H1 (cell line): ENCODE data around the gene GRM7. TPM values are rescaled to one million over a fixed set of nuclear protein-coding genes. Genes with fewer than 3 reads are reported as not detected.
A peak's percentile ranks its signal among the peaks of the same experiment; 100 is the strongest.

Experiments
- CTCF ChIA-PET: fragments of 300-600 bp; sonication (Branson Sonifier 250); formaldehyde crosslinking; loops from one replicate; lab custom pipeline; 2021; ENCODE audit not compliant: partially characterized antibody; lab: Charles Lee
- POLR2A ChIA-PET: fragments of 300-600 bp; sonication (Branson Sonifier 250); formaldehyde crosslinking; loops from one replicate; lab custom pipeline; 2021; ENCODE audit warnings: inconsistent platforms; ENCODE audit not compliant: partially characterized antibody; lab: Charles Lee
- DNase-seq, 2 experiments: peaks; one replicate each; pipeline versions ENCODE4 v3.0.0 to v3.0.0-alpha.2; 2010 to 2022; ENCODE audit warnings: low spot score in 2 of 2, low read depth in 1 of 2, mixed read lengths in 1 of 2
- FAIRE-seq: peaks from 2 replicates; lab custom pipeline; 2011; peaks lifted over from hg19 to GRCh38; lab: Jason Lieb, UNC
- H2AFZ ChIP-seq: 2 replicates; pipeline ENCODE4 v1.8.1; 2012; ENCODE audit warnings: low read length, inconsistent platforms
- H2AK5ac ChIP-seq: 2 replicates; pipeline ENCODE4 v1.6.1; 2013; ENCODE audit warnings: low read depth, low read length
- H2BK120ac ChIP-seq: replicated peaks from 2 replicates; pipeline ENCODE3; 2013; ENCODE audit warnings: low read depth, low read length, inconsistent platforms
- H2BK12ac ChIP-seq: 2 replicates; pipeline ENCODE4 v1.6.1; 2013; ENCODE audit warnings: low read depth, low read length
- H2BK15ac ChIP-seq: 2 replicates; pipeline ENCODE4 v1.6.1; 2013; ENCODE audit warnings: low read length
- H2BK20ac ChIP-seq: 2 replicates; pipeline ENCODE4 v1.6.1; 2013; ENCODE audit warnings: low read length
- H2BK5ac ChIP-seq: 2 replicates; pipeline ENCODE4 v1.6.1; 2013; ENCODE audit warnings: low read depth, low read length
- H3K14ac ChIP-seq: 2 replicates; pipeline ENCODE4 v1.6.1; 2013; ENCODE audit warnings: inconsistent platforms; ENCODE audit not compliant: insufficient read length
- H3K18ac ChIP-seq: 2 replicates; pipeline ENCODE4 v1.6.1; 2013; ENCODE audit warnings: low read length; ENCODE audit errors: extremely low read depth
- H3K23ac ChIP-seq: 2 replicates; pipeline ENCODE4 v1.6.1; 2013; ENCODE audit warnings: inconsistent platforms; ENCODE audit not compliant: insufficient read length
- H3K23me2 ChIP-seq: 2 replicates; pipeline ENCODE4 v1.6.1; 2013; ENCODE audit warnings: low read depth, low read length
- H3K27ac ChIP-seq: 2 replicates; pipeline ENCODE4 v1.6.1; 2011; ENCODE audit warnings: low read depth, low read length, inconsistent platforms
- H3K27me3 ChIP-seq, 4 experiments: replicated peaks in 1 of 4; 1 replicate in 1 of 4; 2 replicates in 3 of 4; pipeline versions ENCODE4 v1.6.1 to v1.8.1; 2011 to 2013; ENCODE audit warnings: low read length in 3 of 4, mild to moderate bottlenecking in 3 of 4, inconsistent platforms in 2 of 4, mixed read lengths in 2 of 4, moderate library complexity in 1 of 4; ENCODE audit not compliant: control insufficient read depth in 3 of 4, insufficient read depth in 3 of 4; ENCODE audit errors: extremely low read depth in 1 of 4
- H3K36me3 ChIP-seq, 4 experiments: 2 replicates each; pipeline versions ENCODE4 v1.6.1 to v1.8.1; 2011 to 2013; ENCODE audit warnings: mild to moderate bottlenecking in 4 of 4, low read length in 3 of 4, moderate library complexity in 2 of 4, control low read depth in 1 of 4, inconsistent platforms in 1 of 4; ENCODE audit not compliant: insufficient read depth in 4 of 4, control insufficient read depth in 2 of 4
- H3K4ac ChIP-seq: replicated peaks from 2 replicates; pipeline ENCODE3; 2013; ENCODE audit warnings: low read length, low read depth, mixed read lengths, inconsistent platforms; ENCODE audit not compliant: insufficient read length
- H3K4me1 ChIP-seq, 4 experiments: replicated peaks in 1 of 4; 1 replicate in 1 of 4; 2 replicates in 3 of 4; pipeline versions ENCODE4 v1.6.1 to v1.8.1; 2011 to 2013; ENCODE audit warnings: low read length in 3 of 4, inconsistent platforms in 2 of 4, mixed read lengths in 1 of 4; ENCODE audit not compliant: insufficient read depth in 4 of 4, control insufficient read depth in 3 of 4
- H3K4me2 ChIP-seq, 2 experiments: 2 replicates each; pipeline versions ENCODE4 v1.6.1 to v1.8.1; 2011 to 2013; ENCODE audit warnings: low read depth in 2 of 2, low read length in 2 of 2, control low read depth in 1 of 2, inconsistent platforms in 1 of 2, mild to moderate bottlenecking in 1 of 2; ENCODE audit not compliant: insufficient read depth in 1 of 2
- H3K4me3 ChIP-seq, 4 experiments: fragments of 200-600, 300-600 bp in 1 of 4; sonication (generic), shearing (Covaris generic), sonication (Bioruptor Twin) in 1 of 4; 2 replicates each; pipeline versions ENCODE4 v1.5.1 to v1.8.1; 2011 to 2016; ENCODE audit warnings: low read length in 4 of 4, low read depth in 3 of 4, control low read depth in 2 of 4, inconsistent platforms in 2 of 4, mild to moderate bottlenecking in 2 of 4, mixed read lengths in 1 of 4, moderate library complexity in 1 of 4; ENCODE audit not compliant: insufficient read depth in 2 of 4; ENCODE audit errors: extremely low read depth in 1 of 4
- H3K56ac ChIP-seq: replicated peaks from 2 replicates; pipeline ENCODE3; 2013; ENCODE audit warnings: low read depth, mild to moderate bottlenecking, mixed read lengths, low read length, inconsistent platforms; ENCODE audit not compliant: insufficient read length
- H3K79me1 ChIP-seq: 2 replicates; pipeline ENCODE4 v1.6.1; 2013; ENCODE audit warnings: low read depth, low read length, control low read depth
- H3K79me2 ChIP-seq, 2 experiments: 2 replicates each; pipeline versions ENCODE4 v1.6.1 to v1.8.1; 2012 to 2013; ENCODE audit warnings: low read length in 2 of 2, mild to moderate bottlenecking in 2 of 2, inconsistent platforms in 1 of 2; ENCODE audit not compliant: insufficient read depth in 2 of 2, control insufficient read depth in 1 of 2
- H3K9ac ChIP-seq, 4 experiments: replicated peaks in 1 of 4; 1 replicate in 1 of 4; 2 replicates in 3 of 4; pipeline versions ENCODE4 v1.6.1 to v1.8.1; 2011 to 2013; ENCODE audit warnings: low read depth in 3 of 4, low read length in 3 of 4, control low read depth in 2 of 4, mild to moderate bottlenecking in 2 of 4, moderate library complexity in 2 of 4, inconsistent platforms in 1 of 4; ENCODE audit errors: extremely low read depth in 1 of 4
- H3K9me3 ChIP-seq, 2 experiments: 2 replicates each; pipeline versions ENCODE4 v1.6.1 to v1.8.1; 2012 to 2013; ENCODE audit warnings: mild to moderate bottlenecking in 2 of 2, moderate library complexity in 2 of 2, control low read depth in 1 of 2, inconsistent platforms in 1 of 2, low read depth in 1 of 2, low read length in 1 of 2, mixed read lengths in 1 of 2; ENCODE audit not compliant: insufficient read depth in 2 of 2
- H4K20me1 ChIP-seq, 2 experiments: replicated peaks in 1 of 2; 2 replicates each; pipeline versions ENCODE3 to v1.8.1; 2011 to 2013; ENCODE audit warnings: inconsistent platforms in 2 of 2, low read length in 2 of 2, mild to moderate bottlenecking in 1 of 2; ENCODE audit not compliant: insufficient read depth in 2 of 2, control insufficient read depth in 1 of 2
- H4K5ac ChIP-seq: 2 replicates; pipeline ENCODE4 v1.6.1; 2013; ENCODE audit warnings: low read length, low read depth, mixed read lengths, inconsistent platforms; ENCODE audit not compliant: insufficient read length
- H4K8ac ChIP-seq: 2 replicates; pipeline ENCODE4 v1.8.0; 2013; ENCODE audit warnings: mild to moderate bottlenecking, moderate library complexity, low read length, inconsistent platforms; ENCODE audit not compliant: insufficient read depth; ENCODE audit errors: extremely low read depth
- H4K91ac ChIP-seq: replicated peaks from 2 replicates; pipeline ENCODE3; 2013; ENCODE audit warnings: low read length, mixed read lengths, inconsistent platforms; ENCODE audit not compliant: insufficient read length
- ATF3 ChIP-seq: IDR thresholded peaks from 2 replicates; pipeline ENCODE4 v1.6.1; 2011; ENCODE audit warnings: low read depth, mild to moderate bottlenecking, low read length; ENCODE audit not compliant: insufficient read depth
- CEBPB ChIP-seq: IDR thresholded peaks from 2 replicates; pipeline ENCODE4 v1.6.1; 2012; ENCODE audit warnings: low read depth, low read length
- HDAC2 ChIP-seq, 2 experiments: fragments of 300-600 bp in 1 of 2; sonication (generic) in 1 of 2; IDR thresholded peaks; 2 replicates each; pipeline ENCODE4 v1.6.1; 2011 to 2012; ENCODE audit warnings: low read depth in 2 of 2, low read length in 2 of 2, mild to moderate bottlenecking in 2 of 2, moderate library complexity in 2 of 2, borderline replicate concordance in 1 of 2, inconsistent platforms in 1 of 2
- KDM1A ChIP-seq: fragments of 200-600, 300-600 bp; sonication (generic); IDR thresholded peaks from 2 replicates; pipeline ENCODE4 v1.7.1; 2016; ENCODE audit warnings: mild to moderate bottlenecking, low read length, borderline replicate concordance
- KDM5A ChIP-seq: fragments of 200-600 bp; IDR thresholded peaks from 2 replicates; pipeline ENCODE4 v1.7.1; 2012; ENCODE audit warnings: mild to moderate bottlenecking, low read length, inconsistent platforms, mixed read lengths
- YY1 ChIP-seq: IDR thresholded peaks from 2 replicates; pipeline ENCODE4 v1.6.1; 2011; ENCODE audit warnings: low read depth, mild to moderate bottlenecking, low read length
- WGBS, 2 experiments: shearing (Covaris generic) in 1 of 2; methylation state at CpG; one replicate each; pipeline versions ENCODE4 v1.1.6 to v1.1.7; 2013 to 2015; ENCODE audit warnings: low lambda C conversion rate in 2 of 2, mixed read lengths in 2 of 2, inconsistent platforms in 1 of 2, low coverage in 1 of 2, missing lambda C conversion rate in 1 of 2; ENCODE audit not compliant: insufficient replicate concordance in 2 of 2, insufficient coverage in 1 of 2, insufficient read length in 1 of 2; ENCODE audit errors: extremely low coverage in 1 of 2, missing lambda C conversion rate in 1 of 2; 5-methylcytosine and 5-hydroxymethylcytosine counted together
- polyA plus RNA-seq, 7 experiments: library from polyadenylated mRNA; depleted of rRNA in 3 of 7; stranded (reverse) in 5 of 7; unstranded in 2 of 7; fragments of >200 nt in 5 of 7; fragments of 200-250 nt in 2 of 7; gene quantifications; 1 replicate in 5 of 7; 2 replicates in 1 of 7; 4 replicates in 1 of 7; pipeline versions ENCODE4 v1.2.1 to v1.2.3, GENCODE V29; 2011 to 2013; ENCODE audit warnings: missing spikeins in 2 of 7, mixed read lengths in 2 of 7
- total RNA-seq: library from RNA; stranded (reverse); fragmentation: NEBNext Ultra II Directional; extraction: Animal tissue kit (Norgen Biotek cat#: 25700); gene quantifications from 2 replicates; pipeline ENCODE4 v1.2.1, GENCODE V29; 2021

Gene GRM7
- total and polyA plus RNA-seq, 2 of the 8 experiments (the other 6 are each of a cell fraction or from before 2014, with no cell fraction given), result 0.17 to 0.24 TPM

GRCh38 chr3:7029562-7029961 is 168.6 kb downstream of the GRM7 start:
- no peak for FAIRE-seq
- no peaks in the 10 kb centered on the region for H3K36me3 ChIP-seq
- H4K5ac ChIP-seq, result no peak overlapping the region
- H3K4ac ChIP-seq, result no peak overlapping the region
- no peak overlapping the region for H3K4me2 ChIP-seq
- H3K14ac ChIP-seq, result no peak overlapping the region
- H2BK5ac ChIP-seq, result no peak overlapping the region
- H3K79me2 ChIP-seq, result no peaks in the 10 kb centered on the region
- no peak overlapping the region for H2AK5ac ChIP-seq
- H2AFZ ChIP-seq, result no peak overlapping the region
- no peaks in the 10 kb centered on the region for H3K9me3 ChIP-seq
- ChIA-PET CTCF (no interaction called here), POLR2A (no interaction called here)
- no peaks in the 10 kb centered on the region for H3K79me1 ChIP-seq
- no peak overlapping the region for H2BK15ac ChIP-seq
- no peak overlapping the region for H3K9ac ChIP-seq
- no peak overlapping the region for H2BK120ac ChIP-seq
- H3K4me3 ChIP-seq, result no peak overlapping the region
- no peak overlapping the region for H3K18ac ChIP-seq
- WGBS, 2 experiments, result 92 to 100% methylated on average over 1 to 3 of the region's 3 CpGs
- no peaks in the 10 kb centered on the region for H3K4me1 ChIP-seq
- no peak overlapping the region for H4K91ac ChIP-seq
- H4K8ac ChIP-seq, result no peak overlapping the region
- H3K23ac ChIP-seq, result no peak overlapping the region
- H3K27ac ChIP-seq, result no peak overlapping the region
- no peak overlapping the region for H3K56ac ChIP-seq
- H4K20me1 ChIP-seq, result no peaks in the 10 kb centered on the region
- H2BK20ac ChIP-seq, result no peak overlapping the region
- DNase-seq, result no peak
- TF ChIP-seq KDM1A, result no peak
- TF ChIP-seq HDAC2 (IDR thresholded peaks at IDR 0.05; ENCODE audit: borderline replicate concordance in 1 of 2, low read depth in 2 of 2, low read length in 2 of 2), result no peak
- TF ChIP-seq ATF3, result no peak
- no peak for TF ChIP-seq KDM5A
- peak; percentile 78; the same call in 1 of the 2 replicates for TF ChIP-seq CEBPB
- TF ChIP-seq YY1, result no peak
- no peak overlapping the region for H2BK12ac ChIP-seq
- no peaks in the 10 kb centered on the region for H3K27me3 ChIP-seq
- H3K23me2 ChIP-seq, result no peaks in the 10 kb centered on the region; the same call in 1 of the 2 replicates
